Peyer's patch (tissue), 4 donors: ENCODE data around the gene CXorf58.

Experiments used
- POLR2A ChIP-seq, 2 donors: fragments of 450-650 bp; IDR thresholded peaks; one replicate each; pipeline ENCODE4 v1.5.1; 2017; ENCODE audit warnings: antibody characterized with exemption in 2 of 2, mild to moderate bottlenecking in 2 of 2, moderate library complexity in 2 of 2
- TF ChIP-seq, protein P1 (sequence below), 6 experiments: fragments of 450-650 bp in 4 of 6; fragments of 200-600 bp in 2 of 6; sonication (generic) in 1 of 6; IDR thresholded peaks; one replicate each; pipeline ENCODE4 v1.5.1; 2017 to 2019; ENCODE audit warnings: antibody characterized with exemption in 6 of 6, mild to moderate bottlenecking in 3 of 6, moderate library complexity in 1 of 6

DNA sequence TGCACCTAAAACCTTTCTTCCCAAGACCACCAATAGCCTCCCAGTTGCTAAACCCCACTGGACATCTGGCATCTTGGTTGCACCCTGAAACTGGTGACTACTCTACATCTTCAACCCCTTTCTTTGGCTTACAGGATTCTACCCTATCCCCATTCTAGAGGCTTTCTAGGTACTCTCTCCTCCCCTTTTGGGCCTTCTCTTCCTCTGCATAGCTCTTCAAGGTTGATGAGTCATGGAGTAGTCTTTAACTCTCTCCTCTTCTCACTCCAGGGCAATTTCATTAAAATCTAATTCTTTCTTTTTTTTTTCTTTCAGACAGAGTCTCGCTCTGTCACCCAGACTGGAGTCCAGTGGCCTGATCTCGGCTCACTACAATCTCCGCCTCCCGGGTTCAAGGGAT lies 16.9 kb upstream of the CXorf58 start:
- TF ChIP-seq, protein P1, sequence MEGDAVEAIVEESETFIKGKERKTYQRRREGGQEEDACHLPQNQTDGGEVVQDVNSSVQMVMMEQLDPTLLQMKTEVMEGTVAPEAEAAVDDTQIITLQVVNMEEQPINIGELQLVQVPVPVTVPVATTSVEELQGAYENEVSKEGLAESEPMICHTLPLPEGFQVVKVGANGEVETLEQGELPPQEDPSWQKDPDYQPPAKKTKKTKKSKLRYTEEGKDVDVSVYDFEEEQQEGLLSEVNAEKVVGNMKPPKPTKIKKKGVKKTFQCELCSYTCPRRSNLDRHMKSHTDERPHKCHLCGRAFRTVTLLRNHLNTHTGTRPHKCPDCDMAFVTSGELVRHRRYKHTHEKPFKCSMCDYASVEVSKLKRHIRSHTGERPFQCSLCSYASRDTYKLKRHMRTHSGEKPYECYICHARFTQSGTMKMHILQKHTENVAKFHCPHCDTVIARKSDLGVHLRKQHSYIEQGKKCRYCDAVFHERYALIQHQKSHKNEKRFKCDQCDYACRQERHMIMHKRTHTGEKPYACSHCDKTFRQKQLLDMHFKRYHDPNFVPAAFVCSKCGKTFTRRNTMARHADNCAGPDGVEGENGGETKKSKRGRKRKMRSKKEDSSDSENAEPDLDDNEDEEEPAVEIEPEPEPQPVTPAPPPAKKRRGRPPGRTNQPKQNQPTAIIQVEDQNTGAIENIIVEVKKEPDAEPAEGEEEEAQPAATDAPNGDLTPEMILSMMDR (IDR thresholded peaks at IDR 0.05) = no peak
- TF ChIP-seq POLR2A (IDR thresholded peaks at IDR 0.05) = no peak
